Choroid plexus epithelial cell (primary cell): ENCODE measurements around the gene SORBS1.

ENCODE experiments used
- DNase-seq: peaks from one replicate; pipeline ENCODE4 v3.0.0-alpha.2; 2010; ENCODE audit warnings: low read depth
- H3K4me3 ChIP-seq: 2 replicates; pipeline ENCODE4 v1.5.1; 2011; ENCODE audit warnings: low read depth, mild to moderate bottlenecking, control low read depth, low read length, moderate library complexity
- CTCF ChIP-seq: conservative IDR thresholded peaks from 2 replicates; pipeline ENCODE4 v1.5.1; 2011; ENCODE audit warnings: low read depth, mild to moderate bottlenecking, control low read depth, inconsistent platforms, low read length, moderate library complexity

Gene SORBS1

GRCh38 chr10:95406651-95407280 is 154.4 kb downstream of the SORBS1 start:
- no peak for TF ChIP-seq CTCF

GRCh38 chr10:95405655-95406054 is 155.5 kb downstream of the SORBS1 start:
- TF ChIP-seq CTCF, result no peak

More at GRCh38 chr10:95406651-95407280, 154.4 kb downstream of the SORBS1 start:
- H3K4me3 ChIP-seq, result no peak overlapping the region
- DNase-seq, result no peak

GRCh38 chr10:95404864-95405263 is 156.3 kb downstream of the SORBS1 start:
- TF ChIP-seq CTCF, result no peak
- DNase-seq, result no peak
- H3K4me3 ChIP-seq, result no peak overlapping the region

More at GRCh38 chr10:95405655-95406054, 155.5 kb downstream of the SORBS1 start:
- no peak overlapping the region for H3K4me3 ChIP-seq
- no peak for DNase-seq

- no peak for DNase-seq
- TF ChIP-seq CTCF, result no peak
- no peak overlapping the region for H3K4me3 ChIP-seq
These were observed 156.7 kb downstream of the SORBS1 start for GRCh38 chr10:95404462-95404858.

- H3K4me3 ChIP-seq, result no peak overlapping the region
- no peak for DNase-seq
These were observed 157.3 kb downstream of the SORBS1 start for GRCh38 chr10:95403700-95404461.

GRCh38 chr10:95401704-95402469 is 159.3 kb downstream of the SORBS1 start:
- DNase-seq, result no peak
- no peak overlapping the region for H3K4me3 ChIP-seq
- no peak for TF ChIP-seq CTCF

More at GRCh38 chr10:95403700-95404461, 157.3 kb downstream of the SORBS1 start:
- no peak for TF ChIP-seq CTCF
